Transverse colon (tissue), 4 donors: Measurements from ENCODE around the gene C10orf95. TPM values are rescaled to one million over a fixed set of nuclear protein-coding genes. Genes with fewer than 3 reads are reported as not detected.
A peak's percentile ranks its signal among the peaks of the same experiment; 100 is the strongest.

Source experiments
- DNase-seq: peaks from one replicate; pipeline ENCODE4 v3.0.0-alpha.2; 2019
- H3K27ac ChIP-seq, 4 donors: fragments of 200-600 bp; sonication (generic); 2 replicates each; pipeline ENCODE4 v1.5.1; 2016 to 2018; ENCODE audit warnings: inconsistent platforms in 4 of 4
- H3K27me3 ChIP-seq: fragments of 200-600 bp; sonication (generic); 2 replicates; pipeline ENCODE4 v1.5.1; 2017; ENCODE audit warnings: inconsistent platforms
- H3K36me3 ChIP-seq, 4 donors: fragments of 200-600 bp; sonication (generic); 2 replicates each; pipeline ENCODE4 v1.5.1; 2017 to 2019; ENCODE audit warnings: inconsistent platforms in 4 of 4
- H3K4me1 ChIP-seq, 4 donors: fragments of 200-600 bp; sonication (generic); 2 replicates each; pipeline ENCODE4 v1.5.1; 2017 to 2020; ENCODE audit warnings: inconsistent platforms in 4 of 4
- H3K4me3 ChIP-seq, 4 donors: fragments of 200-600 bp; sonication (generic); 1 replicate in 1 of 4; 2 replicates in 3 of 4; pipeline versions ENCODE4 v1.5.1 to v1.6.1; 2017 to 2019; ENCODE audit warnings: inconsistent platforms in 4 of 4
- H3K9me3 ChIP-seq, 2 donors: fragments of 200-600 bp; sonication (generic); 2 replicates each; pipeline ENCODE4 v1.5.1; 2017 to 2019; ENCODE audit warnings: inconsistent platforms in 2 of 2
- CTCF ChIP-seq, 5 experiments: fragments of 200-600 bp in 3 of 5; fragments of 450-650 bp in 2 of 5; sonication (generic) in 3 of 5; IDR thresholded peaks; 1 replicate in 2 of 5; 2 replicates in 3 of 5; pipeline ENCODE4 v1.5.1; 2016 to 2017; ENCODE audit warnings: antibody characterized with exemption in 5 of 5, inconsistent platforms in 3 of 5, mild to moderate bottlenecking in 2 of 5, moderate library complexity in 1 of 5
- EP300 ChIP-seq: sonication (generic); formaldehyde crosslinking; IDR thresholded peaks from one replicate; pipeline ENCODE4 v1.6.1; 2017; ENCODE audit warnings: antibody characterized with exemption, low read depth
- POLR2A ChIP-seq: fragments of 450-650 bp; IDR thresholded peaks from one replicate; pipeline ENCODE4 v1.6.1; 2016; ENCODE audit warnings: antibody characterized with exemption, mild to moderate bottlenecking, moderate library complexity
- POLR2AphosphoS5 ChIP-seq, 3 donors: sonication (generic); formaldehyde crosslinking; IDR thresholded peaks; one replicate each; pipeline ENCODE4 v1.6.1; 2016; ENCODE audit warnings: antibody characterized with exemption in 3 of 3
- WGBS, 2 donors: methylation state at CpG; one replicate each; pipeline ENCODE4 v1.1.5; 2018; ENCODE audit warnings: low coverage in 1 of 2; 5-methylcytosine and 5-hydroxymethylcytosine counted together
- in situ Hi-C, 4 donors: fragments of 200-750 bp; cut with MboI; loops; one replicate each; pipeline versions ENCODE4 v1.15.0 to v1.15.1; 2017; ENCODE audit warnings: low sequenced_read_pairs in 3 of 4, low pct_ligation_motif_present in 1 of 4, low pct_unique_long_range_greater_than_20kb in 1 of 4
- intact Hi-C: fragments of 100-400 bp; cut with DNase I; formaldehyde crosslinking; loops from one replicate; pipeline ENCODE4 v1.15.1; 2023; ENCODE audit warnings: low total_unique reads
- total RNA-seq, 4 donors: library from RNA; depleted of rRNA; stranded (reverse); fragments of >200 nt; gene quantifications; one replicate each; pipeline ENCODE4 v1.1.0, GENCODE V29; 2016

C10orf95 gene
- total RNA-seq, 4 donors from 2014 or later, result 0.48 to 34.4 (median 1.1) TPM

GRCh38 chr10:102424916-102425315 is 26.4 kb downstream of the C10orf95 start:
- intact Hi-C loops, result no loop called here

GRCh38 chr10:102424145-102424544 is 27.2 kb downstream of the C10orf95 start:
- Histone ChIP-seq H3K27me3 (peaks cover under 1% of the 10 kb centered on the region), H3K27ac (no peak overlapping the region), H3K4me3 (no peak overlapping the region), H3K36me3 (peaks cover 0 to 8% (median 0%) of the 10 kb centered on the region in 4 donors), H3K9me3 (no peaks in the 10 kb centered on the region), H3K4me1 (peaks cover 23 to 33% (median 28%) of the 10 kb centered on the region in 4 donors)
- intact Hi-C loops (no loop called here), in situ Hi-C loops (no loop called here)
- 84 to 85% methylated on average over 4 to 9 of the region's 9 CpGs for WGBS, 2 donors
- TF ChIP-seq POLR2A, result no peak
- TF ChIP-seq CTCF (IDR thresholded peaks at IDR 0.05), result no peak
- TF ChIP-seq POLR2AphosphoS5 (IDR thresholded peaks at IDR 0.05), result no peak
- no peak for TF ChIP-seq EP300
- DNase-seq, result no peak

More at GRCh38 chr10:102424916-102425315, 26.4 kb downstream of the C10orf95 start:
- peaks cover 0 to 8% (median 0%) of the 10 kb centered on the region in 4 donors for H3K36me3 ChIP-seq
- no peaks in the 10 kb centered on the region for H3K27me3 ChIP-seq
- H3K4me1 ChIP-seq, result peaks cover 15 to 25% (median 20%) of the 10 kb centered on the region in 4 donors
- in situ Hi-C loops, result no loop called here
- DNase-seq, result no peak
- 89% methylated on average over 6 of the region's 6 CpGs; no CpG with 5 or more reads in 1 of the 2 donors for WGBS, 2 donors
- TF ChIP-seq POLR2A (no peak), CTCF (IDR thresholded peaks at IDR 0.05) (no peak), EP300 (no peak)
- no peak overlapping the region for H3K4me3 ChIP-seq
- H3K27ac ChIP-seq, result no peak overlapping the region
- H3K9me3 ChIP-seq, result no peaks in the 10 kb centered on the region

GRCh38 chr10:102423372-102423968 is 27.9 kb downstream of the C10orf95 start:
- Histone ChIP-seq H3K27me3 (peaks cover 7% of the 10 kb centered on the region), H3K27ac (peak overlapping the region in 3 of 4 donors; percentile 94 to 96 (median 94)), H3K4me1 (peaks cover 26 to 35% (median 32%) of the 10 kb centered on the region in 4 donors), H3K36me3 (peaks cover 0 to 8% (median 0%) of the 10 kb centered on the region in 4 donors), H3K4me3 (peak overlapping the region in 1 of 4 donors; percentile 77), H3K9me3 (no peaks in the 10 kb centered on the region)
- intact Hi-C loops, result no loop called here
- in situ Hi-C loops, result no loop called here
- 84 to 92% methylated on average over 6 to 13 of the region's 13 CpGs for WGBS, 2 donors
- TF ChIP-seq EP300, result no peak
- TF ChIP-seq POLR2AphosphoS5 (IDR thresholded peaks at IDR 0.05), result no peak
- TF ChIP-seq CTCF (IDR thresholded peaks at IDR 0.05), result no peak
- no peak for TF ChIP-seq POLR2A
- DNase-seq, result no peak

GRCh38 chr10:102422545-102423129 is 28.7 kb downstream of the C10orf95 start:
- 1% methylated on average over 14 of the region's 28 CpGs; no CpG with 5 or more reads in 1 of the 2 donors for WGBS, 2 donors
- Histone ChIP-seq H3K27me3 (peaks cover 15% of the 10 kb centered on the region), H3K36me3 (peaks cover 0 to 8% (median 0%) of the 10 kb centered on the region in 4 donors), H3K9me3 (no peaks in the 10 kb centered on the region), H3K27ac (peak overlapping the region; percentile 90 to 96 (median 94)), H3K4me1 (peaks cover 26 to 35% (median 32%) of the 10 kb centered on the region in 4 donors), H3K4me3 (peak overlapping the region; percentile 45 to 77 (median 64))
- in situ Hi-C loops (no loop called here), intact Hi-C loops (no loop called here)
- TF ChIP-seq EP300, result no peak
- peak; percentile 42 to 89 (median 88) for TF ChIP-seq POLR2AphosphoS5 (IDR thresholded peaks at IDR 0.05)
- TF ChIP-seq CTCF (IDR thresholded peaks at IDR 0.05), result peak; percentile 69 to 83 (median 77)
- no peak for TF ChIP-seq POLR2A
- DNase-seq, result peak; percentile 90
